Omental fat pad (tissue), 4 donors: ENCODE results near the gene C6orf62. TPM values are rescaled to one million over a fixed set of nuclear protein-coding genes. Genes with fewer than 3 reads are reported as not detected.
"Not testable (repeated sequence)": the region's sequence is repeated elsewhere in the genome, so short reads cannot be mapped to it uniquely, and the experiment has no call there.

ENCODE experiments used
- ATAC-seq: fragments of 150-250 bp; one replicate; pipeline ENCODE4 v1.9.1; 2016; ENCODE audit warnings: mild to moderate bottlenecking, moderate library complexity; ENCODE audit not compliant: low FRiP score
- DNase-seq: peaks from one replicate; pipeline ENCODE4 v3.0.0-alpha.2; 2019; ENCODE audit warnings: low spot score
- total RNA-seq, 4 donors: library from RNA; depleted of rRNA; stranded (reverse); fragments of >200 nt; gene quantifications; one replicate each; pipeline ENCODE4 v1.1.0, GENCODE V29; 2016
- TF ChIP-seq, protein P1 (sequence below), 3 donors: fragments of 450-650 bp; IDR thresholded peaks; one replicate each; pipeline ENCODE4 v1.5.1; 2016 to 2017; ENCODE audit warnings: antibody characterized with exemption in 3 of 3, mild to moderate bottlenecking in 3 of 3, moderate library complexity in 2 of 3

The C6orf62 gene
- total RNA-seq: 10 to 100 TPM; 54.4 to 81.3 (median 78.4) TPM

DNA sequence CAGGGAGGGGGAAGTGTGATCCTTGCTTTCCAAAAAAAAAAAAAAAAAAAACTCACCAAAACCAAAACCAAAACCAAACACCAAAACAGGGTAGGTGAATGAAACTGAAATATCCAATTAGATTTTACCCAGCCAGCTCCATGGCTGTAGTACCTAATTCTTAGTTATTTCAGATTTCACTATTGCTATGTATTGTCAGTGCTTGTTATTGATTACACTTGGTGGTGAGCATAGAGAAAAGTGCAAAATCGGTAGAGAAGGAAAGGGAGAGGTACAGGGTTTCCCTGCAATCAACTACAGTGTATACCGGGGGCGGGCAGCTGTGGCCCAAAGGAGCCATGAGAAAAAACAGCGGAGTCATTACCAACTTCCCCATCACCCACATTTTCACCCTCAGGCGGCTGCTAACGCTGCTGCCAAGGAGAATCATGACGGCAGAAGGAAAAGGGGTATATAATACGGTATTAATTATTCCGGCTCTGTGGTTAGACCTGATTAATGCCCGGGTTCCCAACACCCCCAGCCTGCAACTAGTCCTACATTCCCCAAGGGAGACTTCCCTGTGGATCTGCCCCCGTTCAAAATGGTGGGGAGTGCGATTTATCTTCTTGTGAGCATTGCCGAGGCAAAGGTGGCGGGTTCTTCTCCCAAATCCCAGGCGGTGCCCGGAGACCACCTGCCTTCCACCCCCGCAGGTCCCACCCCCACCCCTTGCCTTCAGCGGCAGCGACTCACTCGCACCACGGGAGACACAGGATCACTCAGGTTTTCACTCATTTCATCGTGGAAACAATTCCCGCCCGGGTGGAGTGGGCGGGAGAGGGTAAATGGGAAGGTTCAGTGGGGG is at the start of gene C6orf62:
Gene C6orf62, minus strand, starts transcription at position 30 of the 847 bp plus-strand sequence. CDS start 486 bp downstream, outside the sequence.
- TF ChIP-seq, protein P1, sequence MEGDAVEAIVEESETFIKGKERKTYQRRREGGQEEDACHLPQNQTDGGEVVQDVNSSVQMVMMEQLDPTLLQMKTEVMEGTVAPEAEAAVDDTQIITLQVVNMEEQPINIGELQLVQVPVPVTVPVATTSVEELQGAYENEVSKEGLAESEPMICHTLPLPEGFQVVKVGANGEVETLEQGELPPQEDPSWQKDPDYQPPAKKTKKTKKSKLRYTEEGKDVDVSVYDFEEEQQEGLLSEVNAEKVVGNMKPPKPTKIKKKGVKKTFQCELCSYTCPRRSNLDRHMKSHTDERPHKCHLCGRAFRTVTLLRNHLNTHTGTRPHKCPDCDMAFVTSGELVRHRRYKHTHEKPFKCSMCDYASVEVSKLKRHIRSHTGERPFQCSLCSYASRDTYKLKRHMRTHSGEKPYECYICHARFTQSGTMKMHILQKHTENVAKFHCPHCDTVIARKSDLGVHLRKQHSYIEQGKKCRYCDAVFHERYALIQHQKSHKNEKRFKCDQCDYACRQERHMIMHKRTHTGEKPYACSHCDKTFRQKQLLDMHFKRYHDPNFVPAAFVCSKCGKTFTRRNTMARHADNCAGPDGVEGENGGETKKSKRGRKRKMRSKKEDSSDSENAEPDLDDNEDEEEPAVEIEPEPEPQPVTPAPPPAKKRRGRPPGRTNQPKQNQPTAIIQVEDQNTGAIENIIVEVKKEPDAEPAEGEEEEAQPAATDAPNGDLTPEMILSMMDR (IDR thresholded peaks at IDR 0.05): no peak
- ATAC-seq (no peak), DNase-seq (no peak)

DNA sequence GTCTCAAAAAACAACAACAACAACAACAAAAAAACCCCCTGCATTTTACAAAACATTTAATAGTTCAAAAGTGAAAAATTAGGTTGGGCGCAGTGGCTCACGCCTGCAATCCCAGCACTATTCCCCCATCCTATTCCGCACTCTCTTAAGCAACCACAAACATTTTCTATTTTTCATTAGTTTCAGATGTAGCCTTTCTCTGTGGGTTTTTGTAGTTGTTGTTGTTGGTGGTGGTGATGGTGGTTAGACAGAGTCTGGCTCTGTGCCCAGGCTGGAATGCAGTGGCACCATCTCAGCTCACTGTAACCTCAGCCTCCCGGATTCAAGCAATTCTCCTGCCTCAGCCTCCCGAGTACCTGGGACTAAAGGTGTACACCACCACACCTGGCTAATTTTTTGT is 49.4 kb upstream of the C6orf62 start:
- TF ChIP-seq, protein P1 (IDR thresholded peaks at IDR 0.05): no peak
- ATAC-seq: no peak
- no peak for DNase-seq

DNA sequence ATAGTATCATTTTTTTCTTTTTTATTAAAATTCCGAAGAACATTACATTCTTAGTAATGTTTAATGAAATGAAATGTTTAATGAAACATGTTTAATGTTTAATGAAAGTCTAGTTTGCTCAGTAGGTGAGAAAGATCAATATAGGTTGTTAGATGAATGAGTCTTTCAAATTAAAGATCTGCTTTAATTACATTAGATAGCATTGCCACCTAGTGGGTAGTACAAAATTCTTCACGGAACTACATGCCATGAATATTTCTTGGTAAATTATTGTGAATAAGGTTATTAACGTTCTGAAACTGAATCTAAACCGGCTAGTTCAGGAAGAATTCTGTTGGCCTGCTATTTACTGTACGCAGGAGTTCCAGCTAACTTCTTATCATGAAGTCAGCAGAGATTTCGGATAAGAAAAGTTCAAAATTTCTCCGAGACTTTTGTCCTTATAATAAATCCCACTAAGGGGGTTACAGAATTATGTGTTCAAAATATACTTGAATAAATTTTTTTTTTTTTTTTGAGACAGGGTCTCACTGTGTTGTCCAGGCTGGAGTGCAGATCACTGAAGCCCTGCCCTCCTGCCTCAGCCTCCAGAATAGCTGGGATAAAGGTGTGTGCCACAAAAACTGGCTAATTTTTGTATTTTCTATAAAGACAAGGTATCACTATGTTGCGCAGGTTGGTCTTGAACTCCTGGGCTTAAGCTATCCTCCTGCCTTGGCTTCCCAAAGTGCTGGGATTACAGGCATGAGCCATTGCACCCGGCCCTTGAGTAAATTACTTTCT is 47.9 kb upstream of the C6orf62 start:
- ATAC-seq (no peak), DNase-seq (no peak)
- TF ChIP-seq, protein P1 (IDR thresholded peaks at IDR 0.05): no peak

DNA sequence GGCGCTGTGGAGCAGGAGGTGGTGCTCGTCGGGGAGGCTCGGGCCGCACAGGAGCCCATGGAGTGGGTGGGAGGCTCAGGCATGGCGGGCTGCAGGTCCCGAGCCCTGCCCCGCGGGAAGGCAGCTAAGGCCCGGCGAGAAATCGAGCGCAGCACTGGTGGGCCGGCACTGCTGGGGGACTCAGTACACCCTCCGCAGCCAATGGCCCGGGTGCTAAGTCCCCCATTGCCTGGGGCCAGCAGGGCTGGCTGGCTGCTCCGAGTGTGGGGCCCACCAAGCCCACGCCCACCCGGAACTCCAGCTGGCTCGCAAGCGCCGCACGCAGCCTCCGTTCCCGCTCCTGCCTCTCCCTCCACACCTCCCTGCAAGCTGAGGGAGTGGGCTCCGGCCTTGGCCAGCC is 47.0 kb upstream of the C6orf62 start:
- not testable (repeated sequence) for ATAC-seq, DNase-seq

DNA sequence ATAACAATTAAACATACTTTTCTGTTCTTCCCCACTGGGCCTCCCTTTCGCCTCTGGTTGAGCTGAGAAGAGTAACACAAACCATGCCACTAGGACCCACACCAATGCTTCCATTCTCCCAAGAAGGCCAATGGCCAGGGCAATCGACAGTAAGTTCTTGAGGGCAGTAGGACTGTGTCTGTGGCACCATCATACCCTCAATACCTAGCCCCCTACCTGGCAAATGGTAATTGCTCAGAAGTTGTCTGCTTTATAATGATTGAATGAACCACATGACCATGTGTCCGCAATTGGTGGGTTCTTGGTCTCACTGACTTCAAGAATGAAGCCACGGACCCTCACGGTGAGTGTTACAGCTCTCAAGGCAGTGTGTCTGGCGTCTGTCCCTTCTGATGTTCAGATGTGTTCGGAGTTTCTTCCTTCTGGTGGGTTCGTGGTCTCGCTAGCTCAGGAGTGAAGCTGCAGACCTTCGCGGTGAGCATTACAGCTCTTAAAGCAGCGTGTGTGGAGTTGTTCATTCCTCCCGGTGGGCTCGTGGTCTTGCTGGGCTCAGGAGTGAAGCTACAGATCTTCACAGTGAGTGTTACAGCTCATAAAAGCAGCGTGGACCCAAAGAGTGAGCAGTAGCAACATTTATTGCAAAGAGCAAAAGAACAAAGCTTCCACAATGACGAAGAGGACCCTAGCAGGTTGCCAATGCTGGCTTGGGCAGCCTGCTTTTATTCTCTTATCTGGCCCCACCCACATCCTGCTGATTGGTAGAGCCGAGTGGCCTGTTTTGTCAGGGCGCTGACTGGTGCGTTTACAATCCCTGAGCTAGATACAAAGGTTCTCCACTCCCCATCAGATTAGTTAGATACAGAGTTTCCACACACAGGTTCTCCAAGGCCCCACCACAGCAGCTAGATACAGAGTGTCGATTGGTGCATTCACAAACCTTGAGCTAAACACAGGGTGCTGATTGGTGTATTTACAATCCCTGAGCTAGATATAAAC is 46.2 kb upstream of the C6orf62 start:
- ATAC-seq, DNase-seq: not testable (repeated sequence)

DNA sequence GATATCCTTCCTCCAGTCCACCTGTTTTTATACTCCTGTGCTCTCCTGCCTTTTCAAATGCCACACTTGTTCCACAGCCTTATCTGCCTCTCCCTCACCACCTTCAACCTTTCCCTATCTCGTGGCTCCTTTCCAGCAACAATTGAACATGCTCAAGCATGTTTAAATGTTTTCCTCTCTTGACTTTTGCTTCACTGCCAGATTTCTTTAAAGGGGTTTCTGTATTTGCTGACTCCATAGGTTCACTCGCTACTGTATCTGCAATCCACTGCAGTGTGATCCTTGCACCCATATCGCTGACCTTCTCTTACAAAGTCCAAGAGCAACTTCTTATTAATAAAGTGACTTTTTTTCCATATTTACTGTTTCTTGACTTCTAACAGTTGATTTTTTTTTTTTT is 44.6 kb upstream of the C6orf62 start:
- ATAC-seq (no peak), DNase-seq (no peak)
- TF ChIP-seq, protein P1 (IDR thresholded peaks at IDR 0.05): no peak

DNA sequence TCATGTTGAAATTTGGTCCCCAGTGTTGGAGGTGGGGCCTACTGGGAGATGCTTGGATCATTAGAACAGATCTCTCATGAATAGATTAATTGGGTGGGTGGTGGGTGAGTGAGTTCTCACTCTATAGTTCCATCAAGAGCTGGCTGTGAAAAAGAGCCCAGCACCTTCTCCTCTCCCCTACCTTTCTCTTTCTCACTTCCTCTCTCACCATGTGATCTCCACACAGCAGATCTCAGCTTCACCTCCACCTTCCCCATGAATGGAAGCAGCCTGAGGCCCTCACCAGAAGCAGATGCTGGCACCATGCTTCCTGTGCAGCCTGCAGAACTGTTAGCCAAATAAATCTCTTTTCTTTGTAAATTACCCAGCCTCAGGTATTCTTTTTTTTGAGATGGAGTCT is 42.9 kb upstream of the C6orf62 start:
- TF ChIP-seq, protein P1 (IDR thresholded peaks at IDR 0.05): no peak
- ATAC-seq (no peak), DNase-seq (no peak)
